ENCODE measurements around the gene HSPH1.
A peak's percentile ranks its signal among the peaks of the same experiment; 100 is the strongest.

HSPH1 gene

GRCh38 chr13:31160857-31161556 is 697 bp downstream of the HSPH1 start:
- ATAC-seq = peak; percentile 47

More at GRCh38 chr13:31160857-31161556, 697 bp downstream of the HSPH1 start:
- TF ChIP-seq CSRNP3 (CRISPR knock-in tag; IDR thresholded peaks at IDR 0.05) (no peak), ZFP30 (CRISPR knock-in tag; IDR thresholded peaks at IDR 0.05) (no peak), PATZ1 (CRISPR knock-in tag; IDR thresholded peaks at IDR 0.05; ENCODE audit: borderline replicate concordance) (no peak), CSDC2 (CRISPR knock-in tag; IDR thresholded peaks at IDR 0.05) (no peak), ZNF565 (CRISPR knock-in tag; conservative IDR thresholded peaks at IDR 0.05; ENCODE audit: low read depth) (no peak), ZC3H10 (CRISPR knock-in tag; IDR thresholded peaks at IDR 0.05) (no peak), PPARA (CRISPR knock-in tag; IDR thresholded peaks at IDR 0.05; ENCODE audit: borderline replicate concordance) (no peak), RARB (CRISPR knock-in tag; IDR thresholded peaks at IDR 0.05) (no peak), BACH2 (CRISPR knock-in tag; IDR thresholded peaks at IDR 0.05; ENCODE audit: borderline replicate concordance) (no peak), ISL1 (CRISPR knock-in tag; IDR thresholded peaks at IDR 0.05) (no peak), ESRRG (CRISPR knock-in tag; IDR thresholded peaks at IDR 0.05) (no peak), TCF4 (CRISPR knock-in tag; IDR thresholded peaks at IDR 0.05; ENCODE audit: borderline replicate concordance) (no peak), CREB5 (CRISPR knock-in tag; IDR thresholded peaks at IDR 0.05; ENCODE audit: low read depth) (no peak), POU6F1 (CRISPR knock-in tag; IDR thresholded peaks at IDR 0.05; ENCODE audit: borderline replicate concordance, low read depth) (no peak), TSHZ2 (CRISPR knock-in tag; IDR thresholded peaks at IDR 0.05) (no peak), ZNF70 (CRISPR knock-in tag; IDR thresholded peaks at IDR 0.05) (no peak), GLIS3 (CRISPR knock-in tag; IDR thresholded peaks at IDR 0.05) (no peak), SNAI2 (CRISPR knock-in tag; IDR thresholded peaks at IDR 0.05) (no peak), TOX (CRISPR knock-in tag; IDR thresholded peaks at IDR 0.05; ENCODE audit: borderline replicate concordance) (no peak)

All from SK-N-SH treated with all-trans-retinoic acid at 6 μM for 48 hours (cell line).